RPMI7951 (cell line): ENCODE results near the gene CLIP2. TPM values are rescaled to one million over a fixed set of nuclear protein-coding genes. Genes with fewer than 3 reads are reported as not detected.
"Not testable (repeated sequence)": the region's sequence is repeated elsewhere in the genome, so short reads cannot be mapped to it uniquely, and the experiment has no call there.

Source experiments
- DNase-seq: peaks from one replicate; pipeline ENCODE4 v3.0.0-alpha.2; 2012; ENCODE audit warnings: low read depth
- total RNA-seq: library from RNA; depleted of rRNA; stranded (reverse); fragments of >200 nt; shearing (Covaris generic); gene quantifications from 2 replicates; pipeline ENCODE4 v1.2.3, GENCODE V29; 2014

Gene CLIP2
- total RNA-seq, 1 experiment from 2014 or later, result 7.8 TPM

- DNase-seq, result no peak
Observed at GRCh38 chr7:74332373-74333176, 43.4 kb downstream of the CLIP2 start.

- DNase-seq, result peak; percentile 57
Observed at GRCh38 chr7:74334030-74334429, 44.8 kb downstream of the CLIP2 start.

- DNase-seq, result no peak
Observed at GRCh38 chr7:74337926-74338325, 48.7 kb downstream of the CLIP2 start.

- no peak for DNase-seq
Observed at GRCh38 chr7:74338366-74339108, 49.3 kb downstream of the CLIP2 start.

GRCh38 chr7:74339648-74340047, 50.4 kb downstream of the CLIP2 start:
- DNase-seq, result not testable (repeated sequence)

GRCh38 chr7:74343281-74344131, 54.3 kb downstream of the CLIP2 start:
- peak; percentile 91 for DNase-seq

GRCh38 chr7:74344132-74344496, 54.9 kb downstream of the CLIP2 start:
- peak; percentile 78 for DNase-seq

- DNase-seq, result no peak
Observed at GRCh38 chr7:74344786-74345185, 55.6 kb downstream of the CLIP2 start.

- DNase-seq, result no peak
Observed at GRCh38 chr7:74345970-74346369, 56.8 kb downstream of the CLIP2 start.

- no peak for DNase-seq
Observed at GRCh38 chr7:74349621-74350020, 60.4 kb downstream of the CLIP2 start.

- no peak for DNase-seq
Observed at GRCh38 chr7:74350751-74351150, 61.5 kb downstream of the CLIP2 start.

- no peak for DNase-seq
Observed at GRCh38 chr7:74351836-74352235, 62.6 kb downstream of the CLIP2 start.

- DNase-seq, result not testable (repeated sequence)
Observed at GRCh38 chr7:74352551-74353138, 63.4 kb downstream of the CLIP2 start.

GRCh38 chr7:74354009-74354408, 64.8 kb downstream of the CLIP2 start:
- DNase-seq, result no peak

GRCh38 chr7:74355091-74355490, 65.9 kb downstream of the CLIP2 start:
- DNase-seq, result peak; percentile 93

- peak; percentile 49 for DNase-seq
Observed at GRCh38 chr7:74356589-74357315, 67.5 kb downstream of the CLIP2 start.

GRCh38 chr7:74360008-74360407, 70.8 kb downstream of the CLIP2 start:
- no peak for DNase-seq

GRCh38 chr7:74362266-74362665, 73.1 kb downstream of the CLIP2 start:
- DNase-seq, result no peak

- DNase-seq, result no peak
Observed at GRCh38 chr7:74364061-74364460, 74.9 kb downstream of the CLIP2 start.

GRCh38 chr7:74365322-74366022, 76.3 kb downstream of the CLIP2 start:
- DNase-seq, result peak; percentile 61
